Stimulated activated CD4-positive, alpha-beta T cell treated with anti-CD3 and anti-CD28 coated beads, Interleukin-12 subunit alpha, Interleukin-12 subunit beta, amount 100 ng/mL, for 4 hours (primary cell): ENCODE data around the gene ZYG11B.
A peak's percentile ranks its signal among the peaks of the same experiment; 100 is the strongest.
"Not testable (repeated sequence)": the region's sequence is repeated elsewhere in the genome, so short reads cannot be mapped to it uniquely, and the experiment has no call there.

ENCODE experiments used
- DNase-seq: peaks from one replicate; pipeline ENCODE4 v3.0.0-alpha.2; 2020

Gene ZYG11B

DNA sequence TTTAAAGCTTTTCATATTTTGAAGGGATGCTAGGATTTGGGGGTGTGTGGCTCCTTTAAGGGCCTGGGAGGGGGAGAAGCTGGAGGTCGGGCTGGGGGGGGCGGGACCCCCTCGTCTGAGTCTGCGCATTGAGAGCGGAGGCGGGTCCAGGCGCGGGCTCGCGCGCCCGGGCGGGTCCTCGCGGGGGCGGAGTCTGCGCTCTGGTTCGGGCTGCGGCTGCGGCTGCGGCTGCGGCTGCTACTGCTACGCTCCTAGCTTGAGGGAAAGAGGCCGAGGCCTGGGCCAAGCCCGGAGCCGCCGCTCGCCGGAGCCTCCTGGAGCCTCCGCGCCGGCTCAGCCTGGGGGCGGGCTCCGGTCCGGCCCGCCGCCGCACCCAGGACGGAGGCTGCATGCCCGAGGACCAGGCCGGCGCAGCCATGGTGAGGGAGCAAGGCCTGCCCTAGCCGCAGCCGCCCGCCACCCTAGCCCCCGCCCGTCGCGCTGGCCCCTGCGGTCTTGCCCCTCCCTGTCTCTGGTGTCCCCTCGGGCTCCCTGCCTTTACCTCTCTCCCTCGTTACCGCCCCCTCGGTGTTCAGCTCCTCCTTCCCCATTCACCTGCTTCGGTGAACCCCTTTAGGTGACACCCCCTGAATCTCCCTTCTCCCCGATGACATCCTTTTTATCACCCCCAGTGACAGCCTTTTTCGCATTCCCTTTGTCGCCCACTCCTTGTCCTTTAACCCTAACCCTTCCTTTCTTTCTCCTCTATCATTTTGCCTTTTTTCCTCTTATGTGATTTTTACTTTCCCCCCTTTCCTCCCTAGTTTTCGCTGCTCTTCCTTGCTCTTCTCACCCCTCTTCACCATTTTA is at the start of gene ZYG11B:
TSS of gene ZYG11B (plus strand) at position 189 of the 849 bp plus-strand sequence. CDS start at position 390, 201 bp downstream.
- DNase-seq: peak; percentile 88

DNA sequence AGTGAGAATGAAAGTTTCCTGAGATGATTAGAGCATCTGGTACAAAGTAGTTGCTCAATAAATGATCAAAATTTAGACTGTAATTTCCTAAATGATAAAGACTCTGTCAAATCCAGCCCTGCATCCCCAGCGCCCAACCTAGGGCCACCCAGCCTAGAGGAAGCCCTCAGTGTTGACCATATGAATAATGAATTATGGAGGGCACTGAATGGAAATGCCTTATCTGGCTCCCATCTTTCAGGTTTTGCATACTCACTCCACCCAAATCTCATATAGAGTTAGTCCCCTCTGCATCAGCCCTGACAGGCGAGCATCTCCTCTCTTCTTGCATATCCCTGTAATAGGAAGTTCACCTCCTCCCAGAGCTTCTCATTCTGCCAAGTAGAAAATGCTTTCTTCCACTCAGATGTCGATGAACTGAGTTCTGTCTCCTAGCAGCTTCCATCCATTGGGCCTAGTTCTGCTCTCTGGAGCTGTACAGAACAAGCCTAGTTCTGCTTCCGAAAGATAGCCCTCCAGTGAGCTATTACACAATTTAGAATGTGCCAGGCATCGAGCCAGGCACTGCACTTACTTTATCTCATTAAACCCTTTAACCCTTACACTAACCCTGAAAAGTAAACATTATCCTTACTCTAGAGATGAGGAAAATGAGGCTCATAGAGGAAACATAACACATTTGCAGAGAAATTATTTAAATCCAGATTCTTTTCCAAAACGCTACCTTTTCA is 49.0 kb upstream of the ZYG11B start:
- DNase-seq: no peak

GRCh38 chr1:52679048-52679447 is 47.2 kb upstream of the ZYG11B start:
- DNase-seq: no peak

DNA sequence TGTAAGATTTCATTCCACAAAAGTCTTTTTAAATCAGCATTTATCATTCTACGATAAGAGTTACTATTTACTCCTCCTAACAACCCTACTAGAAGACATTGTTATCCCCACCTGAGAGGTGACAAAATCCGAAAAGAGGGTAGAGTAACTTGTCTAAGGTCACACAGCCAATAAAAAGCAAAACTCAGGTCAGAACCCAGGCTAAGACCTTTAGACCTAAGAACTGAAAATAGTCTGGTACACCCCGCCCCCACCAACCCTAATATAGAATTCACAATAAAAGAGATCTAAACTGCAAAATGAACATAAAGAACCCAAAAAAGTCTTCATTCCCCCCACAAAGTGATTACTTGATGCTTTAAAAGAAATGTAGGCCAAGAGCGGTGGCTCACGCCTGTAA is 46.8 kb upstream of the ZYG11B start:
- no peak for DNase-seq

- no peak for DNase-seq
Observed at GRCh38 chr1:52680353-52680752, 45.9 kb upstream of the ZYG11B start.

DNA sequence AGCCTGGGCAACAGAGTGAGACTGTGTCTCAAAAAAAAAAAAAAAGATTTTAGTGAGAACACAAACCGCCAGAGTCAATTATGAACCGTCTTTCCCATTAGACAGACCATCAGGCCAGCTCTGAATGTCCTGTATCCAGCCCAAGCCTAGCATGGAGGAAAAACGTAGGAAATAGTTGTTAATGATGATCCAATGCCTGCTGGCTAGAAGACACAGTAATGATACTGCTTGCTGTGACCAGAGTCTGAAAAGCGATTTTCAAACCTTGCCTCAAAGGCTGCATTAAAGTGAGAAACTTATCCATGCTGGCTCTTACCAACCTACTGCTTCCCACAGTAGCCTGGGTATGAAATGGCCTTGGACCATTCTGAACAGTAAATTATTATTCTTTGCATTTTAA is 45.1 kb upstream of the ZYG11B start:
- no peak for DNase-seq

DNA sequence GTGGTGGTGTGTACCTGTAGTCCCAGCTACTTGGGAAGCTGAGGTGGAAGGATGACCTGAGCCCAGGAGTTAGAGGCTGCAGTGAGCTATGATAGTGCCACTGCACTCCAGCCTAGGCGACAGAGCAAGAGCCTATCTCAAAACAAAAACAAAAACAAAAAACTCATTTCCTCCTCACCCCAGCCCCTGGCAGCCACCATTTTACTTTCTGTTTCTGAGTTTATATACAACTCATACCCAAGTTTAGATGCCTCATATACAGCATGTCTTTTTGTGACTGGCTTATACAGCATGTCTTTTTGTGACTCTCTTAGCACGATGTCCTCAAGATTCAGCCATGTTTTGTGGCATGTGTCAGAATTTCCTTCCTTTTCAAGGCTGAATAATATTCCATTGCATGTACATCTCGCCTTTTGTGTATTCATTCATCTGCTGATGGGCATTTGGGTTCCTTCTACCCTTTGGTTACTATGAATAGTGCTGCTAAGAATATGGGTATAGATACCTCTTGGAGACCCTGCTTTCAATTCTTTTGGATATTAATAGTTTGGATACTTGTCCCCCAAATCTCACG is 42.8 kb upstream of the ZYG11B start:
- no peak for DNase-seq

- no peak for DNase-seq
Observed at GRCh38 chr1:52684545-52684944, 41.7 kb upstream of the ZYG11B start.

DNA sequence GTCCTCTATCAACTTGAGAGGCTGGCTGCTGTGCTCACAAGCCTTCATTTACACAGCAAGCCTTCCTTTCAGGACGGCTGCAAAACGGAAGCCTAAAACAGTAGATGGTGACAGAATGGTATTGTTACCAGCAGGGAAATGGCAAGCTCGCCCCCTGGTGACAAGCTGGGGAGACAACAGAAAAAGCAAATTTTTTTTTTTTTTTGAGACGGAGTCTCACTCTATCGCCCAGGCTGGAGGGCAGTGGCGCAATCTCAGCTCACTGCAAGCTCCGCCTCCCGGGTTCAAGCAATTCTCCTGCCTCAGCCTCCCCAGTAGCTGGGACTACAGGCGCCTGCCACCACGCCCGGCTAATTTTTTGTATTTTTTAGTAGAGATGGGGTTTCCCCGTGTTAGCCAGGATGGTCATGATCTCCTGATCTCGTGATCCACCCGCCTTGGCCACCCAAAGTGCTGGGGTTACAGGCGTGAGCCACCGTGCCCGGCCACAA is 39.9 kb upstream of the ZYG11B start:
- DNase-seq: peak; percentile 68

DNA sequence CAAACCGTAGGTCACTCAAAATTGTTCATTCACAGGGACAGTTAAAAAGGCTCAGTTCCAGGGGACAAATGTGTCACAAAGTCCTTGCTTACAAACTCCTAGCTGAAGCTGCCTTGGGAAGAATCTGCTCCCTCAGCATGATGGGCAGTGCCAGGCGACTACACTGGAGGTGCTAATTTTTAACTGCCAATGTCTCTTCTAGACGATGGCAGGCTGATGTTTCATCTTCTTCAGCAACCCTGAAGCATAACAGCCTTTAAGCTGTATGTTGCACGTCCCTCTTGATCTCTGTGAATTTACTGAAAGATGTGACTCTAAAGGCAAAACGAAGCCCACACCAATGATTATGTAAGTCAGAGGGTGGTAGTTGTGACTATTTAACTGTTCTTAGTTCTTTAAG is 39.4 kb upstream of the ZYG11B start:
- DNase-seq: no peak

GRCh38 chr1:52691821-52692220 is 34.4 kb upstream of the ZYG11B start:
- DNase-seq: no peak

DNA sequence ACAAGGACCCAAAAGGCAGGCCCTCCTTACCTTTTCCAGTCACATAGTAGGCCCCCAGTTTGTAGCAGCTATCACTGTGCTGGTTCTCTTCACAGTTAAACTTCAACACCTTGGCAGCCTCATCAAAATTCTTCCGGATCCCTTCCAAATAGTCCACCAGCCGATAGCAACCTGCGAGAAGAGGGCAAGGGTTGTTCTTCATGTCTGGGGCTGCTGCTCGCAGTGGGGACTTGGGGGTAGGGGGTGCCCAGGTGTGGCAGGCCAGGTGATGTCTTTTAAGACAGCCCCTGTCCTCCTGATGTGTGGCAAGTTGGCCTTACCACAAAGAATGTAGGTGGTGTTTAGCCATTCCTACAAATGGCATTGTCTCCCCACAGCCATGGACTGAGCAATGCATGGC is 33.6 kb upstream of the ZYG11B start:
- no peak for DNase-seq

DNA sequence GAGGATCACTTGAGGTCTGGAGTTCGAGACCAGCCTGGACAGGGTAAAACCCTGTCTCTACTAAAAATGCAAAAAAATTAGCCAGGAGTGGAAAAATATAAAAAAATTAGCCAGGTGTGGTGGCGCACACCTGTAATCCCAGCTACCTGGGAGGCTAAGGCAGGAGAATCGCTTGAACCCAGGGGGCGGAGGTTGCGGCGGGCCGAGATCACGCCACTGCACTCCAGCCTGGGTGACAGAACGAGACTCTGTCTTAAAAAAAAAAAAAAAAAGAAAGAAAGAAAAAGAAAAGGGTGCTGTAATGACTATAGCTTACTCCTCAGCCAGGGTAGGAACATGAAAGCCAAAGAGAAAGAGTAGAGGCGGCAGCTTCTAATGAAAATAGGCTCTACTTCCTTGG is 32.9 kb upstream of the ZYG11B start:
- not testable (repeated sequence) for DNase-seq

DNA sequence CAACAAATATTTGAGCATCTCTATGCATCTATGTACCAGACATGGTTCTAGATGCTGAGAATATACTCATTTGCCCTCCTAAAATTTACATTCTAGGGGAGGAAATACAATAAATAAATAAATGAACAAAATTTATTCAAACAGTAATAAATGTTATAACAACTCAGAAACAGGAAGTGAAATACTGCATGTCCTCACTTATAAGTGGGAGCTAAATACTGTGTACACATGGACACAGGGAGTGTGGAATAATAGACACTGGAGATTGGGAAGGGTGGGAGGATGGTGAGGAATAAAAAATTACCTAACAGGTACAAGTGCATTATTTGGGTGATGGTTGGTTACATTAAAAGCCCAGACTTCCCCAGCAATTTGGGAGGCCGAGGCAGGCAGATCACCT is 32.4 kb upstream of the ZYG11B start:
- no peak for DNase-seq

- no peak for DNase-seq
Observed at GRCh38 chr1:52695627-52696026, 30.6 kb upstream of the ZYG11B start.

DNA sequence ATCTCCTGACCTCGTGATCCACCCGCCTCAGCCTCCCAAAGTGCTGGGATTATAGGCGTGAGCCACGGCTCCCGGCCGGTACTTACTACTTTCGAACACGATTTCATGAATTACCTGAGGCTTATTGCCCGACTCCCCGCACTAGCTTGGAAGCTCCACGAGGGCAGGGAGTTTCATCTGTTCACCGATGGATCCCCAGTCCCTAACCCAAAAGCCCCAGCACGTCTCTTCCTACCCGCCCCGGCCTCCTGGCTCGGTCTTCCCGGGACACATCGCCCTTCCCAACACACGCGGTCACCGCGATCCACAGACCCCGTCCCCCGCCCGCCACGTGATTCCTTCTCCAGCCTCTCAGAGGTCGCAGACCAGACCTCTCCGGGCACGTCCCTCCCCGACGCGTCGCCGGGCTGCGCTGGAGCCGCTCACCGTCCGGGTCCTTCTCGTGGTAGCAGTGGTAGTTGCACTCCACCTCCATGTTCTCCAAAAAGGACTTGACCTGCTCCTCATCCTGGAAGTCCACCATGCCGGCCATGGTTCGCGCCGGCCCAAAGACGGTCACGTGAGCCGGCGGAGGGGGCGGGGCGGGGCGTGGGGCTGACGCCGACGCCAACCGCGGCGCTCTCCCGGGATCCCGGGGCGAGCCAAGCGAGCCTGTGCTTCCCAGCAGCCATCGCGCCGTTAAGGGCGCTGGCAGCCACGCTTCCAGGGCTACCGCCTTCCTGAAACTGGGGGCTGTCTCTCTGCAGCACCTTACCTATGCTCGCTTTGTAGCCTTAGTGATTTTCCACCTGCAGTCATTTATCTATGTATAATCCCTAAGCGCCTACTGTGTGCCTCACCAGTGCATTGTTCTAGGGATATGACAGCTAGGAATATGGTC is 28.2 kb upstream of the ZYG11B start, which contains the start of gene COA7:
TSS of gene COA7 (minus strand) at position 553 of the 880 bp plus-strand sequence. CDS start at position 532, 21 bp downstream.
- peak; percentile 76 for DNase-seq

DNA sequence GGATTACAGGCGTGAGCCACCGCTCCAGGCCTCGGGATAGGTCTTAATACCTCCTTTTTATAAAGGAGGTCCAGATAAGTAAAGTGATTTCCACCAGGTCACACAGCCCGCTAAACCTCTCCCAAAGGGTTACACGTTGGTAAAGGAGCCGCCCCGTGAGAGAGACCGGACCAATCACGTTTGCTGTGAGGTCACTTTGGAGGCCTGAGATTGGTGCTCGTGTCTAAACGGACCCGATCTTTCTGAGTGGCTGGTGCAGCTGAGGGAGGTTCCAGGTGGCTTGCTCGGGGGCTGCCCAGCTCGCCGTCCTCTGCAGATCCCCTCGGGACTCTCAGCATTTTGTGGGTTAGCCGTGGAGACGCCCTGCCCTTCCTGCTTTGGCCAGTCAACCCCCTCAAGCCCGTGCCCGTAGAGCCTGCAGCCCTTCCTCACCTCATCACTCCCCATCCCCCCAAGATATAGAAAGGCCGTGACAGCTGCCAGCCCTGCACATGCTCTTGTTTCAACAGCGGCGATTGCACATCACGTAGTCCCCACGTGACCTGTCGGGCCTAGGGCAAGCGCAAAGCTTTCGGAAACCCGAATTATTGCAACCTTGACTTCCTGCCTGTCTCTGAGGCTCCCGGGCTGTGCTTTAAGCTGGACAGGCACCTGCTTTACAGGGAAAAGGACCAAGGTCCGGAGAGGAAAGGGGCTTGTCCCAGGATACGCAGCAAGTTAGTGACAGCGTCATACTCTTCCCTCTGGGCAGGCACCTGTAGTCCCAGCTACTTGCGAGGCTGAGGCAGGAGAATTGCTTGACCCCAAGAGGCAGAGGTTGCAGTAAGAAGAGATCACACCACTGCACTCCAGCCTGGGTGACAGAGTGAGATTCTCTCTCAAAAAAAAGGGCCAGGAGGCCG is 23.1 kb upstream of the ZYG11B start:
- peak; percentile 70 for DNase-seq

DNA sequence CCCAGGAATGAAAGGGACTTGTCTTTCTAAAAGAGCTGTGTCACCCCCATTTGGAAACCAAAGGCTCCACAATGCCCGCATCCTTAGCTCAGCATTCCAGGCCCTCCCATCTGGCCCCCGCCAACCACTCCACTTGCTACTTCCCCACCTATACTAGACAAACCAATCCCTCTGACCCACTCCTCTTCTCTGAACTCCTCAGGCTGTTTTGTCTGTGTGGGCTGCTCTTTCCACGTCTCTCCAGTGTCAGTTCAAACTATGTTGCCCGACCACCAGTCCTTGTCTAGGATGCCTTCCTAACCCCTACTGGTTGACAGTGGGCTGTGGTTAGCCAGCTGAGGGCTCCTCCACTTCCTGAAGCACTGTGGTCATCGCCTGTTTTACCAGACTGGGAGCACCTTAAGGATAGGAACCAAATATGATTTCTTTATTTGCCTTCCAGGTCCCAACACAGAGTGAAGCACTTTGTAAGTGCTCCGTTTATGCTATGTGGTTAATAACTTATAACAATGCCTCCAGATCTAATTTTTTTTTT is 20.1 kb upstream of the ZYG11B start:
- DNase-seq: no peak

DNA sequence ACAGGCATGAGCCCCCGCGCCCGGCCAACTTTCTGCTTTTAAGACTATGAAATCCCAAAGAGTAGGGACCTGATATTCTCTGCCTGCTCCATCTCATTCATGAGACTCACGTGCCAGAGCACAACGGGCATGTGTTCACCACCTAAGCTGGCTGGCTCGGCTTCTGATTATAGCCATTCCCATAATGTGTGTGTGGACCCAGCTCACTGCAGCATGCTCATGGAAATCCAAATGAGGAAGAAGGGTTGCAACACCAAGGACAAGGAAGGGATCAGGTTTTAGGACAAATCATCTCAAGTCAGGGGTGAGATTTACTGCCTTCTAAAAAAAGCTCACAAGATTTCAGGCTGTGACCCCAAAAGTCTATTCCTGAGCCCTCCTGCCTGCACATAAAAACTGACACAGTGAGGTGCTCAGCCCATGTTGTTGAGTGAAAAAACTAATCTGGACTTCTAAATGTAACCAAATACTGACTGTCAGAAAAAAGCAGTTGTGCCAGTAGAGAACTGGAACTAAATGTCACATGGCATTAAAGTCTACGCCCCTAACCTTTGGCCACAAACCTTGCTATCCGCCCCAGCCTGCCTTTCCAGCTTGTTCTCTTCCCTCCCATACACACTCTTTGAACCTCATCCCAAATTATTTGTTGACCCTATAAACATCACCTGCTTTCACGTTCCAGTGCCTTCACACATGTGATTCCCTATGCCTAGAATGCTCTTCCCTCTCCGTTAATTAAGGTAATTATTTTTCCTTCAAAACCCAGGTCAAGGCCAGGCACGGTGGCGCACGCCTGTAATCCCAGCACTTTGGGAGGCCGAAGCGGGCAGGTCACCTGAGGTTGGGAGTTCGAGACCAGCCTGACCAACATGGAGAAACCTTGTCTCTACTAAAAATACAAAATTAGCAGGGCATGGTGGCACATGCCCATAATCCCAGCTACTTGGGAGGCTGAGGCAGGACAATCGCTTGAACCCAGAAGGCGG is 19.0 kb upstream of the ZYG11B start:
- no peak for DNase-seq
